ENCODE measurements around the gene PTPRM.
A peak's percentile ranks its signal among the peaks of the same experiment; 100 is the strongest.

Gene PTPRM

DNA sequence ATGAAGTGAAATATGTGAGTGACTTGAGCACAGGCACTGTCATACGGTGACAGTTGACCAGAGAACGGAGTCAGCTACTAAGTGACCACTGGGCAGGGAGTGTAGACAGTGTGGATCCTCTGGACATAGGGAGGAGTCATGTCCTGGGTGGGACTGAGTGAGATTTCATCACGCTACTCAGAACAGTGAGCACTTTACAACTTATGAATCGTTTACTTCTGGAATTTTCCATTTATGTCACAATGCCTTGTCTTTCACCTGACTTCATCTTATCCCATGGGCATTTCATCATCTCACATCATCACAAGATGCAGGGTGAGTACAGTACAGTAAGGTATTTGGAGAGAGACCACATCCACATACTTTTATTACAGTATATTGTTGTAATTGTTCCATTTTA, 29.0 kb downstream of the PTPRM start:
- peak; percentile 43 to 88 for DNase-seq (ENCODE audit: low read depth in 2 of 2)
- H3K4me3 ChIP-seq (replicated peaks in 1 of 2; ENCODE audit: low read depth in 2 of 2, low read length in 2 of 2): no peak overlapping the region
- TF ChIP-seq, protein P1, sequence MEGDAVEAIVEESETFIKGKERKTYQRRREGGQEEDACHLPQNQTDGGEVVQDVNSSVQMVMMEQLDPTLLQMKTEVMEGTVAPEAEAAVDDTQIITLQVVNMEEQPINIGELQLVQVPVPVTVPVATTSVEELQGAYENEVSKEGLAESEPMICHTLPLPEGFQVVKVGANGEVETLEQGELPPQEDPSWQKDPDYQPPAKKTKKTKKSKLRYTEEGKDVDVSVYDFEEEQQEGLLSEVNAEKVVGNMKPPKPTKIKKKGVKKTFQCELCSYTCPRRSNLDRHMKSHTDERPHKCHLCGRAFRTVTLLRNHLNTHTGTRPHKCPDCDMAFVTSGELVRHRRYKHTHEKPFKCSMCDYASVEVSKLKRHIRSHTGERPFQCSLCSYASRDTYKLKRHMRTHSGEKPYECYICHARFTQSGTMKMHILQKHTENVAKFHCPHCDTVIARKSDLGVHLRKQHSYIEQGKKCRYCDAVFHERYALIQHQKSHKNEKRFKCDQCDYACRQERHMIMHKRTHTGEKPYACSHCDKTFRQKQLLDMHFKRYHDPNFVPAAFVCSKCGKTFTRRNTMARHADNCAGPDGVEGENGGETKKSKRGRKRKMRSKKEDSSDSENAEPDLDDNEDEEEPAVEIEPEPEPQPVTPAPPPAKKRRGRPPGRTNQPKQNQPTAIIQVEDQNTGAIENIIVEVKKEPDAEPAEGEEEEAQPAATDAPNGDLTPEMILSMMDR (IDR thresholded peaks at IDR 0.05; ENCODE audit: low read depth, low read length): no peak

DNA sequence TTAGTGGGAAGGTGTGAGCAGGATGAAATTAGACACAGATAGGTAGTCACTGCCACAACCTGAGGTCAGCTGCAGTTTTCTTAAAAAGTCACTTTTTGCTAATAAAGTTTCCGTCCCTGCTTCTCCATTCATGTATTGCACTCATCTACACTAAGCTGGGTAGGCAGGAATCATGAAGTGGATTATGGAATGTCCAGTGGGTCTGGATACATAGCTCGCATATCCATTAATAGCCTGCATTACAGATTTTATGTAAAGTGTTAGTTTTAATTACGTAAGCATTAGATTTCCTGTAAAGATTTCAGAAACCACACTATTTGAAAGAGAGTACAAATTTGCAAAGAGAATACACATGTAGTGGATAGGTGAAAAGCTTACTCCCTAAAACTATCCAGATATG, 30.4 kb downstream of the PTPRM start:
- DNase-seq (ENCODE audit: low read depth in 2 of 2): no peak
- TF ChIP-seq, protein P1 (IDR thresholded peaks at IDR 0.05; ENCODE audit: low read depth, low read length): no peak

DNA sequence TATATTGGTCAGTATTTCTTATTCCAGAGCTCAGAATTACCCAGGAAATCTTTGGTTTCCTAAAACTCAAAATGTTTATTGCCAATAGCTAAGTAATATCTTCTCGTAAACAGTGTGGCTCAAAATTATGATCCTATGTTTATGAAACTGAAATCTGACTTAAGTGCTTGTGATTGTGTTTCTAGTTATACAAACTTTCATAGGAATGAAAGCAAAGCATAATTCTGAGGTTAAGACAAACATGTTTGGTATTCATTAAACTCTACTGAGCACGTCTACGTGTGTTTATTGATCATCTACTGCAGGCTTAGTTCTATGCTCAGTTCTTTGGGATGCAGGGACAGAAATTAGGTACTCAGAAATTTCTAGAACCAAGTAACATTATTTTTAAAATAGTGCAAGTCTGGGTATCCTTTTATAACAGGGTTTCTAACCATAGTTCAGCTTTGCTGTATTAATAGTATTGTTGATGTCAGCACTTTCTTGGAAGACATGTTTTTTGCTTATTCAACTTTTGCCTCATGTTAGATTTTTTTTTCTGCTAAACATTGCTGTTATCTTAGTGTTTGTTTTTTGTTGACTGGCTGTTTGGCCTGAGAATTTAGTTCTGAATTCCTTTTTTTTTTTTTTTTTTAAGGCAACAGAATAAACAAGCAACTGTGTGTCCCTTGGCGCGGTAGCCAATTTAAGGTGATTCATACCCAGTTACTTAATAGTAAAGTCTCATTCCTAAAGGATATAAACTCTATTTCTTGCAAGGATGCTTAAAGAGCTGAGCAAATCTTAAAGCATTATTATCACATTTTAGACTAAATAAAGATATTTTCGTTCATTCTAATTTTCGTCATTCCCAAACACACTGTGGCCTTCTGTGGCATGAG, 31.3 kb downstream of the PTPRM start:
- TF ChIP-seq, protein P1 (IDR thresholded peaks at IDR 0.05; ENCODE audit: low read depth, low read length): no peak
- peak; percentile 60 to 86 for DNase-seq (ENCODE audit: low read depth in 2 of 2)

More for the DNA sequence above, 30.4 kb downstream of the PTPRM start:
- no peak overlapping the region for H3K4me3 ChIP-seq (replicated peaks in 1 of 2; ENCODE audit: low read depth in 2 of 2, low read length in 2 of 2)

DNA sequence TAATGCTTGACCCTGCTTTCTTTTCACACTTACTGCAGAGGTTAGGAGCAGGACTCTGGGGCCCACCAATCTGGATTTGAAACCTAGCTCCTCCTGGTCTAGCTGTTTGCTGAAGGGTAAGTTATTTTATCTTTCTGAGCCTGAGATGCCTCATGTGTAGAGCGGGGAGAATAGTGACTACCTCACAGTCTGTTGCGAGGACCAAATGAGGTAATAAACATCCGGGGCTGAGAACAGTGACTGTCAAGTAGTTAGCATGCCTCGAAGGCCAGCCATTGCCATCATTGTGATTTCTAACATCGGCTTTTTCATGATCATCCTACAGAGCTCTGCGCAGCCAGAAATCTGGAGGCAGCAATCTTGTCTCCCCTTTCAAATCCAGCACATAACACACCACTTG, 32.9 kb downstream of the PTPRM start:
- DNase-seq (ENCODE audit: low read depth in 2 of 2): no peak
- H3K4me3 ChIP-seq (replicated peaks in 1 of 2; ENCODE audit: low read depth in 2 of 2, low read length in 2 of 2): no peak overlapping the region
- TF ChIP-seq, protein P1 (IDR thresholded peaks at IDR 0.05; ENCODE audit: low read depth, low read length): no peak

More for the DNA sequence above, 31.3 kb downstream of the PTPRM start:
- no peak overlapping the region for H3K4me3 ChIP-seq (replicated peaks in 1 of 2; ENCODE audit: low read depth in 2 of 2, low read length in 2 of 2)

DNA sequence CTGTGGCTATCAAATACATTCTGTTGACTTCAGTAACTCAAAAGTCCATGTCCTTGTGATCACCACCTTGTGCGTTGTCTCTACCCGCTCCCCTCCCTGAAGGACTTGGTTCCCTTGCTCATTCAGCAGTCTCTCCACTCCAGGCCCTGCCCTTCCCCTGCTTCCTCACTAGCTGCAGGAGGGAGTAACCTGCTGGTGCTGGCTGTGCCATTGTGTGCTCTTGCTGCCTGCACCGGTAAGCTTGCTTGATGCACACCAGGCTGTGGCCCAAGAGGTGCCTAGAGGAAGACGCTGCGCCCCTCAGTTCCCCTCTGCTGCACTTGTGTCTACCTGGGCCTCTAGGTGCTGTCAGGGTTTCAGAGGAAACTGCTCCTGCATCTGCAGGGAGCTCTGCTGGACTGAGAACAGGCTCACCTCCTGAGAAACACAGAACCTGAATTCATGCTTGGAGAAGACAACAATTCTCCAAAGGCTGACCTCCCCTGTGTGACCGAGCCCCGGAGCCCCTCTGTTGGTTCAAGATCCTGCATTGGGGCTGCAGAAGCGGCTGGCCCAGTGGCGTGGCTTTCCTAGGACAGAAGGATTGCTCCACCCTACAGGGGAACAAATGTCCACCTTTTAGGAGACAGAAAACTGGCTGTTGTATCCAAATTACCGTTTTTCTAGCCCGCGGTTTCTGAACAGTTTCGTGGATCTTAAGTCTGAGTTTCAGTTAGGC, 33.6 kb downstream of the PTPRM start:
- H3K4me3 ChIP-seq (replicated peaks in 1 of 2; ENCODE audit: low read depth in 2 of 2, low read length in 2 of 2): no peak overlapping the region
- TF ChIP-seq, protein P1 (IDR thresholded peaks at IDR 0.05; ENCODE audit: low read depth, low read length): no peak
- no peak for DNase-seq (ENCODE audit: low read depth in 2 of 2)

DNA sequence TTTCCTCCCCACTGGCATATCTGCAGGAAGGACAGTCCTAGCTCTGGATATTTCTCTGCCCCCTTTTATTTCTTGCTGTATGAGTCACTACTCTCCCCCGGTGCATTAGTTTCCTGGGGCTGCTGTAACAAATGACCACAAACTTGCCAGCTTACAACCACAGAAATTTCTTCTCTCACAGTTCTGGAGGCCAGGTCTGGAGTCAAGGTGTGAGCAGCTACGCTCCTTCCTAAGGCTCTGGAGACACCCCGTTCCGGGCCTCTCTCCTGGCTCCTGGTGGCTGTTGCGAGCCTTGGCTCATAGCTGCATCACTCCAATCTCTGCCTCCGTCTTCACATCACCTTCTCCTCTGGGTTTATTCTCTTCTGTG, 34.1 kb downstream of the PTPRM start:
- no peak overlapping the region for H3K4me3 ChIP-seq (replicated peaks in 1 of 2; ENCODE audit: low read depth in 2 of 2, low read length in 2 of 2)
- DNase-seq (ENCODE audit: low read depth in 2 of 2): peak; percentile 26 to 64
- TF ChIP-seq, protein P1 (IDR thresholded peaks at IDR 0.05; ENCODE audit: low read depth, low read length): peak; percentile 18
